HG03095 (cell line): Measurements from ENCODE around the gene FARP2.
"Not testable (repeated sequence)": the region's sequence is repeated elsewhere in the genome, so short reads cannot be mapped to it uniquely, and the experiment has no call there.

Experiments used
- ATAC-seq: cut with Tn5 transposase; IDR thresholded peaks from one replicate; pipeline ENCODE4 v1.9.1; 2021; ENCODE audit warnings: moderate library complexity; ENCODE audit not compliant: unreplicated experiment

The FARP2 gene

GRCh38 chr2:241516520-241516965 lies 160.5 kb downstream of the FARP2 start:
- ATAC-seq = no peak

- ATAC-seq = no peak
Measured at GRCh38 chr2:241517297-241517696, 161.2 kb downstream of the FARP2 start.

- ATAC-seq = no peak
Measured at GRCh38 chr2:241519669-241520068, 163.6 kb downstream of the FARP2 start.

- no peak for ATAC-seq
Measured at GRCh38 chr2:241522477-241522876, 166.4 kb downstream of the FARP2 start.

GRCh38 chr2:241525818-241526780 lies 170.0 kb downstream of the FARP2 start:
- ATAC-seq = not testable (repeated sequence)

GRCh38 chr2:241530571-241530970 lies 174.5 kb downstream of the FARP2 start:
- no peak for ATAC-seq

- no peak for ATAC-seq
Measured at GRCh38 chr2:241531161-241531722, 175.2 kb downstream of the FARP2 start.

- ATAC-seq = no peak
Measured at GRCh38 chr2:241532168-241532567, 176.1 kb downstream of the FARP2 start.

GRCh38 chr2:241532733-241533601 lies 176.9 kb downstream of the FARP2 start:
- no peak for ATAC-seq

- ATAC-seq = no peak
Measured at GRCh38 chr2:241534293-241534692, 178.2 kb downstream of the FARP2 start.

- no peak for ATAC-seq
Measured at GRCh38 chr2:241534701-241535375, 178.8 kb downstream of the FARP2 start.

- ATAC-seq = no peak
Measured at GRCh38 chr2:241535871-241536655, 180.0 kb downstream of the FARP2 start.

GRCh38 chr2:241538838-241539615 lies 182.9 kb downstream of the FARP2 start:
- no peak for ATAC-seq

GRCh38 chr2:241539616-241540374 lies 183.7 kb downstream of the FARP2 start:
- no peak for ATAC-seq

- no peak for ATAC-seq
Measured at GRCh38 chr2:241540401-241540770, 184.3 kb downstream of the FARP2 start.

GRCh38 chr2:241540771-241541561 lies 184.9 kb downstream of the FARP2 start:
- no peak for ATAC-seq

- ATAC-seq = no peak
Measured at GRCh38 chr2:241541564-241542277, 185.6 kb downstream of the FARP2 start.
